ENCODE results near the gene NAB1.

Gene NAB1

DNA sequence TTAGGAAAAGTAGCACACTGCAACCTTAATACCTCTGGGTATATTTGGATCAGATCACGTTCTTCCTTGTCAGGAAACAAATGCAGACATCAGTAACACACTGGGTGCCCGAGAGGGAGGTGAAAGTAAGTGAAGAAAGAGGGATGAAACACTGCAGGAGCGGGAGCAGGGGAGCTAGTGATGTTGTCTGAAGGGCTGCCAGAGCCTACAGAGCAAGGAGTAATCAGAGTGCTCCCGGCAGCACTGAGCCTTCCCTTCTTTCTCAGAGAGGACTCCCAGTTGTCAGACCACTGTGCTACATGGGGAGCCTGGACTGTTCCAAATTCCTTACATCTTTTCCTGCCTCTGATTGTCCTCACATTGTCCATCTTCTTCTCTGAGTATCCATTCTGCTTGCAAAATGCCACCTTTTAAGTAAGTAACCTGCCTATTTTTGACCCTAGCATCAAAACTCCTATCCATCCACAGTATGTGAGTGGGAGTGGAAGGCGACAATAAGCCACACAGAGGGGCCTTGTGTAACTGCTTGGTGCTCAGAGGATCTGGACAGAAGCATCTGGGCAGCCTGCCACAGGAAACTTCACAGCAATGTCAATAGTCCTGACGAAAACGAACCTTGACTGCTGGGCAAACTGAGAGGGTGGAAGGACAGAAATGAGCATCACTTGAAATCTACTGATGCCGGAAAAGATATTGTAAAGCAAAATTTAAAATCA lies 10.8 kb upstream of the NAB1 start:
- DNase-seq, result no peak

DNA sequence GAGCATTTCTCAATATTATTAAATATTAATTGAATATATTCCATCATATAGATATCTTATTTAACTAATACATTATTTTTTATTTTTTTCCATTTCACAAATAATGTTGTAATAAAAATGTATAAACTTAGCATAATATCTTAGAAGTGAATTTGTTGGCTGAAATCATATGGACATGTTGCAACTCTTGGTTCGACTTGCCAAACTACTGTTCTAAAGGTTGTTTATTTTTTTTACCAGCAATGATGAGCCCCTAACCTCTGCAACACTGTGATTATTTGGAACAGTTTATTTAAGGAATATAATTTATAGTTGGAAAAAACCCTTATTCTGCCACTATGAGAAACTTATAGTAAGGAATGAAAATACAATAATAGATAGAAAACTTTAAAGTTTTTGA lies 8.8 kb upstream of the NAB1 start:
- no peak for DNase-seq

DNA sequence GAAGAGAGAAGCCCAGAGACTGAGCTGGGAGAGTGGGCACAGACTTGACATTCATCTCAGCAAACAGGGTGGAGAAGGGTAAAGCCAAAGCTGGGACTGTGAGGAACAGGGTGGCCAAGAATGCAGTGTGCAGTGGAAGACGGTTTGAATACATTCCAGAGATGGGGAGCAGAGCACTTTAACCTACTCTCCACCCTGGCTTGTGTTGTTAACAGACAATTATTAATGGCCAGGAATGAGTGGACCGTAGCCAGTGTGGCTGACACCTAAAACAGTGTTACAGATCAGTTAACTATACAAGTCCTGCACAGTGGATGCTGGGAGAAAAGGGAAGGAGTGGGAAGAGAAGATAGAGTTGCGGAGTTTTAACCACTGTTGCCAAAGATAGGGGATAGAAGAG lies 7.4 kb upstream of the NAB1 start:
- DNase-seq, result no peak

- DNase-seq, result peak; percentile 41
Measured at GRCh38 chr2:190646780-190647522, 1.9 kb upstream of the NAB1 start.

GRCh38 chr2:190648289-190649034 lies 421 bp upstream of the NAB1 start:
- DNase-seq, result peak; percentile 89

GRCh38 chr2:190649798-190650390 lies 1.0 kb downstream of the NAB1 start:
- peak; percentile 36 for DNase-seq

DNA sequence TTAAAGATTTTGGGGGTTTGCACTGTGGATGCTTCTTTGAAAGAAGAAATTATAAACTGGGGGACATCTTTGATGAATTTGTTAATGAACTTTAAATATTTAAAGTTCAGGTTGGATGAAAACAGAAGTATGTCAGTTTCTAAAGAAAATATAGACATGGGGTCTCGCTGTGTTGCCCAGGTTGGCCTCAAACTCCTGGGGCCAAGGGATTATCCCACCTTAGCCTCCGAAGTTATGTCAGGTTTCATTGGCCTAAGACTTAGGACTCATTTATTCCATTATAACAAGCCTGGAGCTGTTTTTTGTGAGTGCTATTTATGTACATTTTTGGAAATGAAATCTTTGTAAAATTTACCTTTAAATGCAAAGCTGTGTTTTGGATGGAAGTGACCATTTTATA lies 2.5 kb downstream of the NAB1 start:
- DNase-seq, result no peak

GRCh38 chr2:190653231-190653630 lies 4.3 kb downstream of the NAB1 start:
- DNase-seq, result no peak

DNA sequence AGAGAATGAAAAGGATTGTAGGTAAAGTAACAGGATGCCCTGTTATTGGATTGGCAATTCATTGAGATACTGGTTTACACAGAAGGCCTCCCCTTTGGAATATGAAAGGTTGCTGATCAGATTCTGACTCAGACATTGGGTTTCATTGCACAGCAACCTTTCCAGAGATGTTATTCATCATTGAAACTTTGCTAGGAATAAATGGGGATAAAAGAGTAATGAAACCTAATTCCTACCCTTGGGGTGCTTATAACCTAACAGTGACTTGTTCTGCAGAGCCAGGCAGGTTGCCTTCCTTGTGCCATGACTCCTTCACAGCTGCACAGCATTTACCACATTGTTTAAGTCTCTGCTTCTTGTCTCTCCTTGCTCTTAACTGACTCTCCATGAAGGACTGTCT lies 5.0 kb downstream of the NAB1 start:
- DNase-seq, result no peak

DNA sequence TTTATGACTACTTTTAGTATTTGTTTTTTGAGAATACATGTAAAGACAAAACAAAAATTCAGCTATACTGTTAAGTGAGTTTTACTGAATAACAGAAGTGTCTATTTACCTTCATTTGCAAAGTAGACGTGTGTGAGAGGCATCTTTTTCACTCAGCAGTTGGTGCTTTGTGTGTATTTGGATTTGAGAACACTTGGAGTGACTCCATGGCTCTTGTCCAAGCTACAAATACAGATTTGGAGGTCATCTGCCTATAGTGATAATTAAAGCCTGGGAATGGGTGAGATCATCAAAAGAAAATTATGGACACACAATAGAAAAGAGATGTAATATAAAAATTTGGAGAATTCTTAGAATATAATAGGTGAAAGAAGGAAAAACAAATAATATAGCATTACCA lies 6.2 kb downstream of the NAB1 start:
- no peak for DNase-seq

DNA sequence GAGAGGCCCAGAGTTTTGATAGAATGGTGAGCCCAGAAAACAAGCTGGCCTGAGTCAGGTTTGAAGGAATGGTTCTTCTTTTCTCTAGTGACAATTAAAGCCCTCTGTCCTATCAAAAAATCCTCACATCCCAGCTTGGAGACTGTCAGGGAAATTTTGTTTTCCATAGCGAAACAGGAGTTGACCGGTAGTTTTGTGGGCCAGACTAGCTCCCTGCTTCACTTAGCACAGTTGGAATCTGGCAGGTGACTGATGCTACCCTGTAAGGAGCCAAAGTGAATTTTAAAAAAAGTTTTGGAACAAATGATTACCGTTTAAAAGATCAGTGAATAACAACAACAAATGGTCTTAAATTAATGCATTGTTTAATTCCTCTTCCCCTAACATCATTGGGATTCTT lies 6.7 kb downstream of the NAB1 start:
- DNase-seq, result no peak

- DNase-seq, result no peak
Measured at GRCh38 chr2:190656301-190656700, 7.4 kb downstream of the NAB1 start.

- DNase-seq, result no peak
Measured at GRCh38 chr2:190657474-190658255, 8.8 kb downstream of the NAB1 start.

DNA sequence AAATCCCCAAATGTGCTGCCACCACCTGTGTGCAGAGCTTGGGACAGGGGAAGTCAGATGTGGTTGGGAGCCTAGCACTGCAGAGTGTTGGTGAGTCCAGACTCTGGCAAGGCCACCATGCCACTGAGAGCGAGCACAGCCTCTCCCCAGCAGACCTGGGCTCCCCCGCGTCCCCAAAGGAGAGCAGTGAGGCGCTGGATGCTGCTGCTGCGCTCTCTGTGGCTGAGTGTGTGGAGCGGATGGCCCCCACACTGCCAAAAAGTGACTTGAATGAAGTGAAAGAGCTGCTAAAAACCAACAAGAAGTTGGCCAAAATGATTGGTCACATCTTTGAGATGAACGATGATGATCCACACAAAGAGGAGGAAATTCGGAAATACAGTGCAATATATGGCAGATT lies 10.7 kb downstream of the NAB1 start:
- DNase-seq, result no peak

DNA sequence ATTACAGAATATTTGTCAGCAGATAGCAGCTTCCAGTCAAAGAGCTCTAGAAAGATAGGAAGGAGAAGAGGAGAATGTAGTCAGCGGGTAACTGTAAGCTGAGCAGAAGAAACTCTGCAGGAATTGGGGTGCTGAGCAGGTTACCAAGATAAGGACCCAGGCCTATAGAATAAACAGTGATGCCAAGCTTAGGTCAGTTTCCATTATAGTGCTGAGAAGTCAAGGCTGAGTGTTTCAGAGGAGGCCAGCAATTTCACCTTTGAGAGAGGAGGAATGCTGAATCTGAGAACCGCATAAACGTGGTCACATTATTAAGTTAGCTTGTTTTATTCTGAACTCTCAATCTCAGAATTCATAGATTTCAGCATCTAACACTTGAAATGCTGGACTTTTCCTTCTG lies 13.9 kb downstream of the NAB1 start:
- DNase-seq, result no peak

DNA sequence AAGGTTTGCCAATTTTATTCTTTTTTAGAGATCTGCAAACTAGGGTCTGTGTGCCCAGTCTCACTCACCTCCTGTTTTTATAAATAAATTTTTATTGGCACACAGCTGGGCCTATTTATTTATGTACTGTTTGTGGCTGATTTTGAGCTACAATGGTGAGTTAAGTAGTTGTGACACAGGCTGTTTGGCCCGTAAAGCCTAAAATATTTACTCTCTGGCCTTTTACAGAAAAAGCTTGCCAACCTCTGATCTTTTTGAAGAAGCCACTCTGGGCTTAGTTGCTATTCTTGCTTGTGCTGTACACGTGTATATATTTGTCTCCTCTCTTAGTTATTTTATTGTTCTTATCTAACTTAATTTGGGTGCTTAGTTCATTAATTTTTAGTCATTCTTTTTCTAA lies 14.5 kb downstream of the NAB1 start:
- DNase-seq, result peak; percentile 11

- DNase-seq, result peak; percentile 23
Measured at GRCh38 chr2:190663839-190664238, 15.0 kb downstream of the NAB1 start.

DNA sequence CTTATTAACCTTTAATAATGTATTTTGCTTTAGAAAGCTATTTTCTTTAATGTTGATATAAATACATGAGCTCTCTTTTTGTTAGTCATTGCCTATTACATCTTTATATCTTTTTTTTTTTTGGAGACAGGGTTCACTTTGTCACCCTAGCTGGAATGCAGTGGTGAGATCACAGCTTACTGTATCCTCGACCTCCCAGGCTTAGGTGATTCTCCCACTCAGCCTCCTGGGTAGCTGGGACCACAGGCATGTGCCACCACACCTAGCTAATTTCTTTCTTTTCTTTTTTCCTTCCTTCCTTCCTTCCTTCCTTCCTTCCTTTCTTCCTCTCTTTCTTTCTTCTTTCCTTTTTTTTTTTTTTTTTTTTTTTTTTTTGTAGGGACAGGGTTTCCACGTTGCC lies 15.4 kb downstream of the NAB1 start:
- DNase-seq, result peak; percentile 74

DNA sequence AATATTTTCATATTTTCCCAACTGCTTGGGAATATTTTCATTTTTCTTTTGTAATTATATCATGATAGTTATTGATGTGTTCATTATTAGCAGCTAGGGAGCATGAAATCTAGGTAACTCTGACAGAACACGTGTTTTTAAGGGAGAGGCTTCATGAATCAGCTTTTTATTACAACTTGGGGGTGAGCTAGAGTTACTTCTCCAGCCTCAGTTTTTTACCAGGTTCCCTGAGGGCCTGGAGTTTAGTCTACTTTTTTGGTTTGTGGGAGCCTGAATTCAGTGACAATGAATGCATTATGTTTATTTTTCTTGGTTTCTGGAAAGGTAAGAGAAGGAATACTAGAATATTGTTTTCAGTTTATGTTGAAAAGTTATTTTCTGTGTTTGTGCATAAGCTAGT lies 18.0 kb downstream of the NAB1 start:
- no peak for DNase-seq

DNA sequence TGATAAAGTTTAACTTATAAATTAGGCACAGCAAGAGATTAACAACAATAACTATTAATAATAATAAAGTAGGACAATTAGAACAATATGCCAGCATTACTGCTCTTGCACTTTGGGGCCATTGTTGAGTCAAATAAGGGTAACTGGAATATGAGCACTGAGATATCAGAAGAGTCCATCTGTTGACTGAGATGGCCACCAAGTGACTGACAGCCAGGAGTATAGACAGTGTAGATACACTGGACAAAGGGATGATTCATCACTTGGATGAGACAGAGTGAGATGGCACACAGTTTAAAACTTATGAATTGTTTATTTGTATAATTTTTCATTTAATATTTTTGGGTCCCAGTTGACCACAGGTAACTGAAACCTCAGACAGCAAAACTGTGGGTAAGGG lies 20.0 kb downstream of the NAB1 start:
- peak; percentile 12 for DNase-seq

GRCh38 chr2:190670182-190670946 lies 21.5 kb downstream of the NAB1 start:
- no peak for DNase-seq

All from EL (cell line).